Measurements from ENCODE around the gene ZBTB20.

- no peak for TF ChIP-seq ARNTL (CRISPR knock-in tag; IDR thresholded peaks at IDR 0.05; ENCODE audit: borderline replicate concordance, low read depth)
- TF ChIP-seq TSHZ2 (CRISPR knock-in tag; IDR thresholded peaks at IDR 0.05) = no peak
- no peak for TF ChIP-seq ZNF70 (CRISPR knock-in tag; IDR thresholded peaks at IDR 0.05)
- no peak for TF ChIP-seq TOX (CRISPR knock-in tag; IDR thresholded peaks at IDR 0.05; ENCODE audit: borderline replicate concordance)
- no peak for TF ChIP-seq ESRRG (CRISPR knock-in tag; IDR thresholded peaks at IDR 0.05)
- TF ChIP-seq, protein P1, sequence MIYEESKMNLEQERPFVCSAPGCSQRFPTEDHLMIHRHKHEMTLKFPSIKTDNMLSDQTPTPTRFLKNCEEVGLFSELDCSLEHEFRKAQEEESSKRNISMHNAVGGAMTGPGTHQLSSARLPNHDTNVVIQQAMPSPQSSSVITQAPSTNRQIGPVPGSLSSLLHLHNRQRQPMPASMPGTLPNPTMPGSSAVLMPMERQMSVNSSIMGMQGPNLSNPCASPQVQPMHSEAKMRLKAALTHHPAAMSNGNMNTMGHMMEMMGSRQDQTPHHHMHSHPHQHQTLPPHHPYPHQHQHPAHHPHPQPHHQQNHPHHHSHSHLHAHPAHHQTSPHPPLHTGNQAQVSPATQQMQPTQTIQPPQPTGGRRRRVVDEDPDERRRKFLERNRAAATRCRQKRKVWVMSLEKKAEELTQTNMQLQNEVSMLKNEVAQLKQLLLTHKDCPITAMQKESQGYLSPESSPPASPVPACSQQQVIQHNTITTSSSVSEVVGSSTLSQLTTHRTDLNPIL (CRISPR knock-in tag; IDR thresholded peaks at IDR 0.05; ENCODE audit: low read depth) = no peak
- TF ChIP-seq RARB (CRISPR knock-in tag; IDR thresholded peaks at IDR 0.05) = no peak
- no peak for TF ChIP-seq PATZ1 (CRISPR knock-in tag; IDR thresholded peaks at IDR 0.05; ENCODE audit: borderline replicate concordance)
- no peak for TF ChIP-seq GLIS3 (CRISPR knock-in tag; IDR thresholded peaks at IDR 0.05)
- TF ChIP-seq ZFP3 (CRISPR knock-in tag; IDR thresholded peaks at IDR 0.05) = no peak
- no peak for TF ChIP-seq ZC3H10 (CRISPR knock-in tag; IDR thresholded peaks at IDR 0.05)
- TF ChIP-seq SNAI2 (CRISPR knock-in tag; IDR thresholded peaks at IDR 0.05) = no peak
- no peak for TF ChIP-seq ZNF8 (CRISPR knock-in tag; IDR thresholded peaks at IDR 0.05)
These were observed 862.4 kb downstream of the ZBTB20 start for GRCh38 chr3:114284644-114285043.

All from SK-N-SH treated with all-trans-retinoic acid at 6 μM for 48 hours (cell line).